GM08714 (cell line): ENCODE measurements around the gene CHCHD1.
"Not testable (repeated sequence)": the region's sequence is repeated elsewhere in the genome, so short reads cannot be mapped to it uniquely, and the experiment has no call there.

Source experiments
- H3K4me3 ChIP-seq: fragments of 200-500 bp; sonication (Bioruptor generic); 2 replicates; pipeline ENCODE4 v1.5.1; 2014; ENCODE audit warnings: mild to moderate bottlenecking, low read length, inconsistent platforms
- ZNF274 ChIP-seq: IDR thresholded peaks from 2 replicates; pipeline ENCODE4 v1.6.1; 2012; ENCODE audit warnings: mild to moderate bottlenecking, low read depth, low read length

The CHCHD1 gene

DNA sequence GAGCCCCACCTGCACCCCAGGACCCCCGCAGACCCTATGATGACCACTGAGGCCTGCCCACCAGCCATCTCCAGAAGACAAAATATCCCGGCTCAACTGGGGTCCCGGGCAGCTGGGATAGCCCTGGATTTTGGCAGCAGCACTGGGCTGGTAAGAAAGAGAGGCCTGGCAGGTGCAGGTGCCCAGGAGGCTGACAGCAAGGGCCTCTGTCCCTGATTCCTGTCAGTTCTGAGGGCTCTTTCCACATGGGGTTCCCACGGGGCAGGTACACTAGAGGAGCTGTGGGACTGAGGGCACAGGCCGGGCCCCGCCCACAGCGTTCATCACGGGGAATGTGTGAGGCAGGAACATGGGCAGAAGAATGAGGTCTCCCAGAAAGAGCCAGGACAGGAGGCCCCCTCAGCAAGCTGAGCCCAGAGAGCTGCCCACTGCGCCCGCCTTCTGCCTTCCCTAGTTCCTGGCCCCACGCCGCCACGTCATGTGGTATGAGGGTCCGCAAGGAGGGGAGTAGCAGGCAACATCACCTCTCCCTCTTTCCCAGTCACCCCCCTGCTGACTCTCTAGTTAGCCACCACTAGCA, 42.4 kb downstream of the CHCHD1 start:
- no peak overlapping the region for H3K4me3 ChIP-seq
- no peak for TF ChIP-seq ZNF274

DNA sequence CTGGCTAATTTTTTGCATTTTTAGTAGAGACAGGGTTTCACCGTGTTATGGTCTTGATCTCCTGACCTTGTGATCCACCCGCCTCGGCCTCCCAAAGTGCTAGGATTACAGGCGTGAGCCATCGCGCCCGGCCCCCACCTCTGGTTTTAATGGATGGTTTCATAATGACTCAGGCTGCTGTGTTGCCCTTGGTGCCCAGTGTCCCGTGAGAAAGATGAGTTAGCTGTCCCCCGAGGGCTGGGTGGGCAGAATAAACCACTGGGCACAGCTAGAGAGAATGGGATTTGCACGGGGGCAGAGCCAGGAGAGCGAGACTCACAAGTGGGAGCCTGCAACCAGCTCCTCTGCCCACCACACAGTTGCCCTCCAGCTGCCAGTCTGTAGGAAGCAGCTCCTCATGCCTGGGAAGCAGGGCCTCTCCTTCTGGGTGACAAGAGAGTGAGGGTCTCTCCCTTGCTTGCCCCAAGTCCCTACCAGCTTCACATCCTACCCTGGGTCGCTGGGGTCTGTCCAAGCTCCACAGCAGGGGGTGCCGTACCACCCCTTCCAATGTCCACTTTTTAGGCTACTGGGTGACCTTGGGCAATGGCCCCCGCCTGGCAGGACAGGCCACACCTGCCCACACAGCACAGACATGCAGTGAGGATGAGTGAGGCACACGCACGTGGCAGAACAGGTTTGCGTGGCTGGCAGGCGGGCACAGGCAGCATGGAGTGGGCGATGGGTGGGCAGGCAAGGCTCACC, 45.7 kb downstream of the CHCHD1 start:
- no peak overlapping the region for H3K4me3 ChIP-seq
- TF ChIP-seq ZNF274, result no peak

DNA sequence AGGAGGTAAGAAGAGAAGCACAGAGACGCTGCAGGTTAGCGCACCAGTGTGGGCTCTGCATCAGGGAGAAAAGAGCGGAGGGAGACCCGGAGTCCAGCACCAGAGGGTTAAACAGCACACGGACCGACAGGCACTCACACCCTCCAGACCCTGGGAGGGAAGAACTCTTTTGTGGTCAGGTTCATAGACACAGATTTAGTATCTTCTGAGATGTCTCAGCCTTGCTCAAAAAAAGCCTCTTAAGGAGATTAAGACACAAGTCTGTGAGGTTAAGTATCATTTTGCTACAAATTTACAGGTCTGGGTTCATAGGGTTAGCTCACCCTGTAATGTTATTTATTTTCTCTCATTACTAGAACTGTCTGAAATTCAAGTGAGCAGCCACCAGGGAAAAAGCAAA, 46.3 kb downstream of the CHCHD1 start:
- H3K4me3 ChIP-seq, result no peak overlapping the region
- no peak for TF ChIP-seq ZNF274

DNA sequence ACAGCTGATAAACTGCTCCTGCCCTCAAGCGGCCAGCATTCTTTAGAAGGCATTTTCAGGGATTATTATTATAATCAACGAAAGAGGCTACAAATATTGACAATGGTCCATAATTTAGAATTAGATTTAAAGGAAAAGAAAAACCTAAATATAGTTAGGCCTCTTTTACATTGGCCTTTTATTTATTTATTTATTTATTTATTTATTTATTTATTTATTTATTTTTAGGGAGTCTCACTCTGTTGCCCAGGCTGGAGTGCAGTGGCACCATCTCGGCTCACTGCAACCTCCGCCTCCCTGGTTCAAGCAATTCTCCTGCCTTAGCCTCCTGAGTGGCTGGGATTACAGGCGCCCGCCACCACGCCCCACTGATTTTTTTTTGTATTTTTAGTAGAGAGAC, 47.2 kb downstream of the CHCHD1 start:
- not testable (repeated sequence) for H3K4me3 ChIP-seq
